OCI-LY7 (cell line): Measurements from ENCODE around the gene CCDC83. TPM values are rescaled to one million over a fixed set of nuclear protein-coding genes. Genes with fewer than 3 reads are reported as not detected.

ENCODE experiments used
- BruUV-seq: library from RNA; stranded (reverse); fragments of 400-500 nt; replicated peaks from 2 replicates; lab custom pipeline; 2021; lab: Mats Ljungman, UMichigan
- CTCF ChIA-PET: fragments of 300-600 bp; sonication (Branson Sonifier 250); formaldehyde crosslinking; loops from one replicate; lab custom pipeline; 2022; ENCODE audit warnings: antibody characterized with exemption; ENCODE audit not compliant: unreplicated experiment; lab: Charles Lee
- POLR2A ChIA-PET: fragments of 300-600 bp; sonication (Branson Sonifier 250); formaldehyde crosslinking; loops from one replicate; lab custom pipeline; 2022; ENCODE audit warnings: antibody characterized with exemption; lab: Charles Lee
- DNase-seq: peaks from one replicate; pipeline ENCODE4 v3.0.0-alpha.2; 2015; ENCODE audit warnings: low spot score
- H2AFZ ChIP-seq: fragments of 200-600 bp; sonication (generic), shearing (Covaris generic); 2 replicates; pipeline ENCODE4 v1.6.1; 2014; ENCODE audit warnings: mild to moderate bottlenecking, antibody characterized with exemption, low read length, moderate library complexity
- H3K27ac ChIP-seq: fragments of 200-600 bp; sonication (generic); 2 replicates; pipeline ENCODE4 v1.5.1; 2014; ENCODE audit warnings: mixed run types, low read depth, mild to moderate bottlenecking, moderate library complexity, low read length, inconsistent platforms; ENCODE audit not compliant: poor library complexity, severe bottlenecking
- H3K36me3 ChIP-seq: fragments of 200-600 bp; sonication (generic); 2 replicates; pipeline ENCODE4 v1.6.1; 2014; ENCODE audit warnings: mild to moderate bottlenecking, antibody characterized with exemption, low read length, moderate library complexity, mixed read lengths; ENCODE audit not compliant: insufficient read depth
- H3K4me1 ChIP-seq: fragments of 200-600 bp; sonication (generic); 2 replicates; pipeline ENCODE4 v1.5.1; 2014; ENCODE audit warnings: mild to moderate bottlenecking, low read length; ENCODE audit not compliant: insufficient read depth, poor library complexity, severe bottlenecking
- H3K4me2 ChIP-seq: fragments of 200-600 bp; sonication (generic); 2 replicates; pipeline ENCODE4 v1.6.1; 2014; ENCODE audit warnings: mild to moderate bottlenecking, low read length
- H3K4me3 ChIP-seq: fragments of 200-600 bp; sonication (generic); 2 replicates; pipeline ENCODE4 v1.5.1; 2014; ENCODE audit warnings: mild to moderate bottlenecking, low read depth, low read length; ENCODE audit not compliant: poor library complexity, severe bottlenecking
- H3K79me2 ChIP-seq: fragments of 200-600 bp; sonication (generic); 2 replicates; pipeline ENCODE4 v1.6.1; 2016; ENCODE audit warnings: low read depth, mild to moderate bottlenecking, low read length, moderate library complexity, mixed read lengths; ENCODE audit not compliant: insufficient read depth
- H3K9me2 ChIP-seq: fragments of 200-600 bp; sonication (generic); 2 replicates; pipeline ENCODE4 v1.6.1; 2016; ENCODE audit warnings: mild to moderate bottlenecking, low read length, mixed read lengths; ENCODE audit not compliant: insufficient read depth
- H3K9me3 ChIP-seq: fragments of 200-600 bp; sonication (generic); 2 replicates; pipeline ENCODE4 v1.6.1; 2014; ENCODE audit warnings: mild to moderate bottlenecking, mixed run types, low read length, mixed read lengths
- H4K20me1 ChIP-seq: fragments of 200-600 bp; sonication (generic); 2 replicates; pipeline ENCODE4 v1.6.1; 2014; ENCODE audit warnings: mild to moderate bottlenecking, antibody characterized with exemption, low read length, moderate library complexity, mixed read lengths; ENCODE audit not compliant: insufficient read depth
- CTCF ChIP-seq: fragments of 200-600 bp; sonication (generic); conservative IDR thresholded peaks from 2 replicates; pipeline ENCODE4 v1.5.1; 2014; ENCODE audit warnings: mild to moderate bottlenecking, antibody characterized with exemption, low read length, moderate library complexity, mixed read lengths
- EZH2phosphoT487 ChIP-seq: fragments of 200-600 bp; sonication (generic); IDR thresholded peaks from 2 replicates; pipeline ENCODE4 v1.6.1; 2018; ENCODE audit warnings: low read depth, borderline replicate concordance, mild to moderate bottlenecking, mixed run types, antibody characterized with exemption, low read length, moderate library complexity, mixed read lengths
- intact Hi-C: fragments of 100-400 bp; cut with micrococcal nuclease; formaldehyde crosslinking; loops from one replicate; pipeline ENCODE4 v1.10.0; 2022; ENCODE audit not compliant: unreplicated experiment
- total RNA-seq, 2 experiments: library from RNA; depleted of rRNA in 1 of 2; stranded (reverse); fragments of >200 nt in 1 of 2; shearing (Covaris generic) in 1 of 2; gene quantifications; 2 replicates each; pipeline ENCODE4 v1.2.3, GENCODE V29; 2014 to 2022

CCDC83 gene
- total RNA-seq, 2 experiments from 2014 or later = not detected

DNA sequence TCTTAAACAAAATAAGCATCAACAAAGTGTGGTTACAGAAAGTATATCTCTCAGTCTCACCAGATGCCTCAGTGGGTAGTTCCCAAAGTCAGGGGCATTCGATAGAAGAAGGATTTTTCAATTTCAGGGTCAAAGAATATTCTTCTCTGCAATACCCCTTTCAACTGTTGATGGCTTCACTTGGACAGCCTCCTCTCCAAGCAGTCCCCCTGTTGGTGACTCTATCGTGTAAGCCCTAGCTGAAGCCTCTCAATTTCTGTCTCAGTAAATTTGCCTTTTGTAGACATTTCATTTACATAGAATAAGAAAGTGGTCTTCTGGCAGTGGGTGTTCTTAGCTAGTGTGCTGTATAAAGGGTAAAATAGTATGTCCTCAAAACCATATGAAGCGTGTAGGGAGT lies 11.3 kb upstream of the CCDC83 start:
- Histone ChIP-seq H3K4me1 (no peaks in the 10 kb centered on the region), H4K20me1 (no peaks in the 10 kb centered on the region), H3K4me2 (no peak overlapping the region), H3K36me3 (no peaks in the 10 kb centered on the region), H3K27ac (no peak overlapping the region), H3K9me3 (no peaks in the 10 kb centered on the region), H3K9me2 (no peaks in the 10 kb centered on the region; the same call in 1 of the 2 replicates), H2AFZ (no peak overlapping the region), H3K4me3 (no peak overlapping the region), H3K79me2 (no peaks in the 10 kb centered on the region)
- DNase-seq = no peak
- BruUV-seq = no TSS peak
- ChIA-PET POLR2A (no interaction called here), CTCF (no interaction called here)
- intact Hi-C loops = no loop called here
- TF ChIP-seq CTCF = no peak
- TF ChIP-seq EZH2phosphoT487 = no peak

DNA sequence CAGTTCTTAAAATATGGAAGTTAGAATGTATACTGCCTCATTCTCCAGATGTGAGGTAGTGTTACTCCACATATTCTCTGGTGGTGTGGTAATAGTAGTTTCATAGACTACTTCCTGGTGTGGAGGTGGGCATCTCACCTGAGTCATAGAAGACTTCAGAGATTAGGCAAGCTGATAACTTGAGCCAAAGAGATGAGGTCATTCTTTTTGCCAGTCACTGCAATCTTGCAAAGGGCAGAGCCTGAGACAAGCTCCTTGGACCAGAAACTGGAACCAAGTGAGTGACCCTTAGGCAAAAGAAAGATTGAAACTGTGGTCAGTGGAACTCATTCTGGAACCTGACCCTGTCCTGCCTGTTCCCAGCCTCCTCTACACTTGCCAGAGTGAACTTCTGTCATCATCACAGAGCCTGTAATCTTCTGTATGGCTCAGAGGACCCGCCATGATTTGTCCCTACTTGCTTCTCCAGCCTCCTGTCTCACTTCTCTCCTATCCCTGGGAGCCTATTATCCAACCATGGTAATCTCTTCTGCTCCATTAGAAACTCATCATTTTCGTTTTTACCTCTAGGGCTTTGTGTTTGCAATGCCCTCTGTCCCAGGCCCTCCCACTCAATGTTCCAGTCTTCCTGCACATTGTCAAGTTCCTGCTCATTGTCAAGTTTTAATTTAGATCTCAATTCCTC lies 10.6 kb upstream of the CCDC83 start:
- H3K27ac ChIP-seq = no peak overlapping the region
- ChIA-PET POLR2A (no interaction called here), CTCF (no interaction called here)
- H3K4me1 ChIP-seq = no peaks in the 10 kb centered on the region
- no peaks in the 10 kb centered on the region; the same call in 1 of the 2 replicates for H3K9me2 ChIP-seq
- no peaks in the 10 kb centered on the region for H3K9me3 ChIP-seq
- H2AFZ ChIP-seq = no peak overlapping the region
- H3K4me3 ChIP-seq = no peak overlapping the region
- BruUV-seq = no TSS peak
- no peaks in the 10 kb centered on the region for H3K79me2 ChIP-seq
- no peak for DNase-seq
- intact Hi-C loops = no loop called here
- H4K20me1 ChIP-seq = no peaks in the 10 kb centered on the region
- no peak overlapping the region for H3K4me2 ChIP-seq
- TF ChIP-seq EZH2phosphoT487 = no peak
- TF ChIP-seq CTCF = no peak
- no peaks in the 10 kb centered on the region for H3K36me3 ChIP-seq

DNA sequence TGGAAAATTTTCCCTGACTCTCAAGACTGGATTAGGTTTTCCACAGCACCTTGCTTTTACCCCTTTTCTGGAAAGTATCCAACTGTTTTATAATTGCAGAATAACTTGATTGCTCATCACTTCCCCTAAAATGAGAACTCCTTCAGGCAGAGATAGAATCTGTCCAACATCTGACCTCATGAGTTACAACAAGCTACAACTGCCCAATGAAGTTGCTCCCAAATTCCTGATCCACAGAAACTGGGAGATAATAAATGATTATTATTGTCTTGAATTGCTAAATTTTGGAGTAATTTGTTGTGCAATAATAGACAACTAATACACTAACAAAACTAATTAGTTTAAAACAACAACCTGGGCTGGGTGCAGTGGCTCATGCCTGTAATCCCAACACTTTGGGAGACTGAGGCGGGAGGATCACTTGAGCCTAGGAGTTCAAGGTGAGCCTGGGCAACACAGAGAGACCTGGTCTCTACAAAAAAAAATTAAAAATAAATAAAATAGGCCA lies 10.0 kb upstream of the CCDC83 start:
- CTCF ChIA-PET = no interaction called here
- POLR2A ChIA-PET = no interaction called here

More for the DNA sequence above, 10.0 kb upstream of the CCDC83 start:
- Histone ChIP-seq H3K36me3 (no peaks in the 10 kb centered on the region), H3K9me2 (no peaks in the 10 kb centered on the region; the same call in 1 of the 2 replicates), H3K4me1 (no peaks in the 10 kb centered on the region), H3K79me2 (no peaks in the 10 kb centered on the region), H2AFZ (no peak overlapping the region), H4K20me1 (no peaks in the 10 kb centered on the region), H3K4me2 (no peak overlapping the region), H3K9me3 (no peaks in the 10 kb centered on the region), H3K4me3 (no peak overlapping the region), H3K27ac (no peak overlapping the region)
- DNase-seq = no peak
- no TSS peak for BruUV-seq
- TF ChIP-seq EZH2phosphoT487 (no peak), CTCF (no peak)
- intact Hi-C loops = no loop called here
